Measurements from ENCODE around the gene MRNIP.
A peak's percentile ranks its signal among the peaks of the same experiment; 100 is the strongest.
"Not testable (repeated sequence)": the region's sequence is repeated elsewhere in the genome, so short reads cannot be mapped to it uniquely, and the experiment has no call there.

Gene MRNIP

GRCh38 chr5:179795049-179795862 lies 63.4 kb downstream of the MRNIP start:
- no peak for DNase-seq (ENCODE audit: low read depth)
- TF ChIP-seq CTCF (conservative IDR thresholded peaks at IDR 0.05; ENCODE audit: low read depth, low read length) = no peak
- peak overlapping the region; percentile 60 for H3K4me3 ChIP-seq (ENCODE audit: low read depth, low read length)

- H3K4me3 ChIP-seq (ENCODE audit: low read depth, low read length) = no peak overlapping the region
- DNase-seq (ENCODE audit: low read depth) = no peak
- TF ChIP-seq CTCF (conservative IDR thresholded peaks at IDR 0.05; ENCODE audit: low read depth, low read length) = no peak
Measured at GRCh38 chr5:179794575-179794974, 64.0 kb downstream of the MRNIP start.

- DNase-seq (ENCODE audit: low read depth) = no peak
- H3K4me3 ChIP-seq (ENCODE audit: low read depth, low read length) = no peak overlapping the region
- TF ChIP-seq CTCF (conservative IDR thresholded peaks at IDR 0.05; ENCODE audit: low read depth, low read length) = no peak
Measured at GRCh38 chr5:179794171-179794570, 64.4 kb downstream of the MRNIP start.

GRCh38 chr5:179793468-179794139 lies 65.0 kb downstream of the MRNIP start, which contains the start of gene LTC4S:
Gene LTC4S, plus strand, starts transcription at chr5:179793986. Its CDS starts 95 bp downstream, at chr5:179794081.
- TF ChIP-seq CTCF (conservative IDR thresholded peaks at IDR 0.05; ENCODE audit: low read depth, low read length) = no peak
- DNase-seq (ENCODE audit: low read depth) = peak; percentile 56
- no peak within 1 kb of the TSS for H3K4me3 ChIP-seq (ENCODE audit: low read depth, low read length)

- H3K4me3 ChIP-seq (ENCODE audit: low read depth, low read length) = no peak overlapping the region
- no peak for TF ChIP-seq CTCF (conservative IDR thresholded peaks at IDR 0.05; ENCODE audit: low read depth, low read length)
- DNase-seq (ENCODE audit: low read depth) = no peak
Measured at GRCh38 chr5:179792612-179793467, 65.8 kb downstream of the MRNIP start.

GRCh38 chr5:179791881-179792611 lies 66.6 kb downstream of the MRNIP start:
- no peak for TF ChIP-seq CTCF (conservative IDR thresholded peaks at IDR 0.05; ENCODE audit: low read depth, low read length)
- DNase-seq (ENCODE audit: low read depth) = no peak
- no peak overlapping the region for H3K4me3 ChIP-seq (ENCODE audit: low read depth, low read length)

GRCh38 chr5:179789278-179789677 lies 69.3 kb downstream of the MRNIP start:
- not testable (repeated sequence) for H3K4me3 ChIP-seq (ENCODE audit: low read depth, low read length); DNase-seq (ENCODE audit: low read depth)
